Measurements from ENCODE around the gene PRSS3.
"Not testable (repeated sequence)": the region's sequence is repeated elsewhere in the genome, so short reads cannot be mapped to it uniquely, and the experiment has no call there.

PRSS3 gene

DNA sequence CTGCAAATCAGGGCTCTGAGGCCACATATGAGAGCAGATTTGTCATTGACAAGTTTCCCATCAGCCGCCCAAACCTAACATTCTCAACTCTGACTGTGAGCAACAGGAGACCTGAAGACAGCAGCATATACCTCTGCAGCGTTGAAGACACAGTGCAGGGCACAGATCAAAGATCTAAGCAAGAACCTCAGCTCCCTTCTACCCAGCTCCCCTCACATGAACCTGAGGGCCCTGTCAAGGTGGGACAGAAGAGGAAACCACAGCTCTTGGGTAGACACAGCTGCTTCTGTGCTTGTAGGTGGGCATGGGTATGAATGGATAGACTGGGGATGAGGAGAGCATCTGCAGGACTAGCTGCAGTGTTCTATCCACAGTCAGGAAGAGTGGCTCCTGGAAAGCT, 8.7 kb upstream of the PRSS3 start:
- no peak for DNase-seq (ENCODE audit: low spot score)

DNA sequence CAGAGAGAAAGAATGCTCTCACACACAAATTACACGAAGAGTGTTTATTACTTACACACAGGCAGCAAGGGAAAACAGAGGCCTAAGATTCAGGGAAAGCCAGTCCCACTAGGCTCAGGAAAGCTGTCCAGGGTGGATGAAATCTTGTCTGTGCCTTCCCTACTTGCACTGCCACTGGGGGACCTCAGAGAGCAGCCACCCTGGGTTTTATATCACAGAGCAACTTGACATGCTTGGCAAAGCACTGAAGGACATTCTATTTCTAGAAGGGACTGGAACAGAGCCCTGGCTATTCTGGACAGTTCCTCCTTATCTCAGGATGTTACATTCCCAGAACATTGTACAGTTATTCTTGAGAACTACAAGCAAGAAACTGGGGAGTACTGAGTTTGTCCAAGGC, 7.5 kb upstream of the PRSS3 start:
- DNase-seq (ENCODE audit: low spot score): no peak

DNA sequence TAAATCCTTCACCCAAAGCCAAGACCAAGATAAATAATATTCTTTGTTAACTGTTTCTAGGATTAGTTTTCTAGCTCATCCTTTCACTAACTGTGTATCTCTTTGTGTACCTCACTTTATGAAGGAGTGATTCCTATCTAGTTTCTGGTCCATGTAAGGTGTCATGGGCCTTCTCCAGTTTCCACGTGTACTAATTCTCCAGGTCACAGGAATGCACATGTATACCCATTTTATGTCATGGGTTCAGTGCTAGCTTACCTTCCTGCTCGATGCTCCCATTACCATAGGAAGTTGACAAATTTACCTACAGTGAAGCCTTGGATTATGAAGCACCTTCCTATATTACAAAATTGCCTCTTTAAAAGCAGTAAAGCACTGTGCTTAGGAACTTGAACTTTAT, 5.9 kb upstream of the PRSS3 start:
- DNase-seq (ENCODE audit: low spot score): not testable (repeated sequence)

DNA sequence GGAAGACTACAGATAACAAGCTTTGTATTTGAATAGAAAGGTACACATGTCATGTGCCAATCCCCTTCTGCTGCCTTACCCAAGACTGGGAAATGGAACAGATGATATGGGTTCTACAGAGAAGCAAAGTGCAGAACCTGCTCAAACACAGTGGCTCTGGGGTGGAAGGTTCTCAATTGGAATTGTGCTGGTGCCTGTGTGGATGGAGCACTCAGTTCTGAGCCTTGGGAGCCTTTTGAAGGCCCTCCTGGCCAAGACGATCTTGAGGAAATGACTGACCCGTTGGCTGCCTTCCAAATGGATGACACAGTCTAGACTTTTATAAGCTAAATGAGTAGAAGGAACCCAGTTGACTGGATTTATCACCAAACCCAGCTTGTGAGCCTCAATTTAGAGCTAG, 4.2 kb upstream of the PRSS3 start:
- no peak for DNase-seq (ENCODE audit: low spot score)

- not testable (repeated sequence) for DNase-seq (ENCODE audit: low spot score)
Measured at GRCh38 chr9:33793496-33793895, 1.9 kb upstream of the PRSS3 start.

DNA sequence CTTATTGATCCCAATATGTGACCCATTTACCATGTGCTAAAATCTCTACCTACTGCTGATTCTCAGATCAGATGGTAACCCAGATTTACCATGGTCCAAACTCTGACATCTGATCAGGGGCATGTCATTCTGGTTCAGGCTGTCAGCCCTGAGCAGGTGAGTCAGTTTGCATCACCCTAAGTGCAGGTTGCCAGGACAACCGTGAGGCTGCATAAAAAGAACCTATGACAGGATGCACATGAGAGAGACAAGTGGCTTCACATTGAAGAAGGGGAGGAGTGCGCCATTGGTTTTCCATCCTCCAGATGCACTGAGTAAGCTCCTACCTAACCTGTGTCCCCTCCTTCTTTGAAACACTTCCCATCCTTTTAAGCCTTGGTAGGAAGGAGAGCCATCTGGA, 801 bp upstream of the PRSS3 start:
- no peak for DNase-seq (ENCODE audit: low spot score)

GRCh38 chr9:33795819-33796218, 458 bp downstream of the PRSS3 start:
- DNase-seq (ENCODE audit: low spot score): no peak

DNA sequence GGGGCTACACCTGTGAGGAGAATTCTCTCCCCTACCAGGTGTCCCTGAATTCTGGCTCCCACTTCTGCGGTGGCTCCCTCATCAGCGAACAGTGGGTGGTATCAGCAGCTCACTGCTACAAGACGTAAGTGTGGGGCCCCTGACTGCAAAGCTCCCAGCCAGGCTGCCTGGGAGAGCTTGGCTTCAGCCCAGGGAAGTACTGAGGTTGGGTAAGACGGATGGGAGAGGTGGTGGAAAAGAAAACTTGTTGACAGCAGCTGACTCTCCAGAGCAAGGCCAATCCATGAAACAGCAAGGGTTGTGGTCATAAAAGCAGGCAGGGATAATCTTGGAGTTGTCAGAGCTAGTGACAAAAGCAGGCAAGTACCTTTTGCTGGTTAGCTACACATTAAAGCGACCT, 1.3 kb downstream of the PRSS3 start:
- DNase-seq (ENCODE audit: low spot score): not testable (repeated sequence)

GRCh38 chr9:33797837-33798236, 2.5 kb downstream of the PRSS3 start:
- DNase-seq (ENCODE audit: low spot score): no peak

- no peak for DNase-seq (ENCODE audit: low spot score)
Measured at GRCh38 chr9:33798545-33798944, 3.2 kb downstream of the PRSS3 start.

DNA sequence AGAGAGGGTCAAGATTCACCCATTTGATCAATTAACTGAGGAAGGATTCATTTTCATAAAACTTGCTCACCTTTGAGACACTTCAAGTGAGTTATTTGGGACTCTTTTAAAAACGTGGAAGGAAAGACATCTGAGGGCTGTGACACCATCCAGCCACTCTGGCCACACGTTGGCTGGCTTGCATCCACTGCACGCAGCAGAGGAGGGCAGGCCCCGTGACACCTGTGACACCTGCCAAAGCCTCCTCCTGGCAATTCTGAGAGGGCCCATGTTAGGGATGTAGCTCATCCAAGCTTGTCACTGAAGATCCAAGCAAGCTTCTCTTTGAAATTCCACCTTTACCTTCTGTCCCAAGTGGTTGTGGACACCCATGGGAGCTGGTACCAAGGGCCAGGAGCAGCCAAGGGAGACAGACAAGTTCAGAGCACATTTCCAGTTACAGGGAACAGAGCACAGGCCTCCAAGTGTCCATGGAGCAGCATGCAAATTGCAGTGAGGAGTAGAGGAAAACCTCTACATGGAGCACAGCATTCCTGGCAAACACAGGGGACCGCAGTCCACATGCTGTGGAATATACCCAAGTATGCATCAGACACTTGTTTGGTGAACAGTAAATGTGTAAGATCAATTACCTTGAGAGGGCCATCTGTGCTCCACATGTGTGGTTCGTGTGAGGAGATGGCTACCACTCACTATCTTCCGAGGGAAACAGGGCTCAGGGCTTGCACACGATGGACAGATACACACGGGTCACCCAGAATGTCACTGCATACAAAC, 4.8 kb downstream of the PRSS3 start:
- no peak for DNase-seq (ENCODE audit: low spot score)

DNA sequence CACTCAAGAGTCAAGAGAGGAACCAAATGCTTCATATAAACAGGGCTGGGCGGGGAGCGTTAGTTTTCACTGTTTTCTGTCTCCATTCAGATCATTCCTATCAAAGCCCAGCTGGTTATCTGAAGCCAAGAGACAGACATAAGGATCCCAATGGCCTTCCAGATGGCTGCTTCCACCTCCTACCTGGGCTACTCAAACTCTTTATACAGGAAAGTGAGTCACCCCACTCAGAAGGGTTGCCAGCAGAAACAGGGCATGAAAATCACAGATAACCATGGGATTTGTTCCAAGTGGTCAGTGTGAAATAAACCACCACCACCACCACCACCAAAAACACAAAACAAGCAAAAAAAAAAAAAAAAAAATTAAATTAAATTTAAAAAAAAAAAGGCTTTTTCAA, 5.5 kb downstream of the PRSS3 start:
- no peak for DNase-seq (ENCODE audit: low spot score)

GRCh38 chr9:33801943-33802500, 6.7 kb downstream of the PRSS3 start:
- DNase-seq (ENCODE audit: low spot score): not testable (repeated sequence)

- not testable (repeated sequence) for DNase-seq (ENCODE audit: low spot score)
Measured at GRCh38 chr9:33804196-33804595, 8.8 kb downstream of the PRSS3 start.

DNA sequence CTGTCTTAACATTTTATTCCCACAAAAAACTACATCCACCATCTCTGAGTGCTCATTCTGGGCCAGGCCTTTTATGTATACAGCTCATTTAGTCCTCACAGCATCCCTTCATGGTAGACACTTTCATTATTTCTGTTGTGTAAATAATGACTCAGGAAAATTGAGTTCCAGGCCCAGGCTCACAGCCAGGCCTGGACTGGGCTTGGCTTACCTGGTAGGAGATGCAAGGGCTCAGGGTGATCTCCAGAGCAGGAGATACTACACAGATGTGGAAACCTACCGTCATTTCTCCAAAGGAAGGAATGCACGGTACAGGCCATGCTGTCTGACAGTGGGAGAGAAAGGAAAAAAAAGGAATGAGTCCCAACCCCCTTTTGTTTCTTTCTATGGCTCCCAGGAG, 11.8 kb downstream of the PRSS3 start:
- not testable (repeated sequence) for DNase-seq (ENCODE audit: low spot score)

DNA sequence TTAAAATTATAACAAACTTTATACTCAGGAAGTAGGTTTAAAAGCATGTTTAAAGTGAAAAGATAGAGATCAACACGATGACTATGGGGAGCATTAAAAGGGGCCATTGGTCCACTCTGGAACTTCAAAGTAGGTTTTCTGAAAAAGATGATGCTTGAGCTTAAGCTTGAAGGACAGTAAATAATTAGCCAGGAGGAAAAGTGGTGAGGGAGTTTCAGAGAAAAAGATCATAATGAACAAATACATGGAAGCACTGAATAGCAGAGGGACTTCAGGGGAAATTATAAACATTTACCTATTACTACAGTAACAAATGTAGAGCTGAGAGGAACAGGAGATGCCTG, 13.6 kb downstream of the PRSS3 start:
- DNase-seq (ENCODE audit: low spot score): not testable (repeated sequence)

GRCh38 chr9:33809506-33809905, 14.1 kb downstream of the PRSS3 start:
- no peak for DNase-seq (ENCODE audit: low spot score)

DNA sequence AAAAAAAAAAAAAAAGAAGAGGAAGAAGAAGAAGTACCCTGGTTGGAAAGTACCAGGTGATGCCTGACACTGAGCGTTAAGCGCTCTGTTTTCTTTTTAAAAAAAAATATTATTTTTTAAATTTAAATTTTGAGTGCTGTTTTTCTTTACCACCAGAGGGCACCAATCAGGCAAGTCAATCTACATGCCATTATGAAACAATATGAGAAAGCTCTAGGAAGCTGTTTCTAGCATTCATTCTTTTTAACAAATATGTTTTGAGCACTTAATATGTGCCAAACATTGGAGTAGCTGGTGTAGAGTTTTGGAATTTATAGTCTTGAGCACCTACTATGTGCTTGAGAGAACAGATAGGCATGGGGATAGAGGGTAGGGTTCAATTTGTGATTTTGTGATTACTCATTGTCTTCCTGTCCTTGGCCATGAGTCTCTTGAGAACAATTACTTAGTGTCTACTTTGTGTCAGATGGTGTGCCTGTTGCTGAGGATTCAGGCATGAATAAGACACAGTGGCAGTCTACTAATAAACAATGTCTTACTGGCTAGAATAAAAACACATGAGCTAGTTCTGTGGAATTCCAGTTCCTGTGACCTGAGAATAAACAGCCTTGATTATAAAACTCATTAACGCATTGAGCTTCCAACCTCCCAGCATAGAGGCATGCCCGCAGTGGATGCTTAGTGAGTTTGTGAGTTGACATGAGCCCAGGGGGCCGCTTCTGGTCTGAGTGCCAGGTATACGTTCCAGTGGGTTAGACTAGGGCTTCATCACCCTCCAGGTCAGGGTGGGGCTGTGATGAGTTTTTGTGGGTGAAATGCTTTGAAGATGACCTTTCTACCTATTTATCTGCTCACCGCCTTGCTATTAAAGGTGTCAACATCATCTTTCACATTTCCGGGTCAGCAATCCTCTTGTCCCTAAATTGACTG, 18.6 kb downstream of the PRSS3 start:
- no peak for DNase-seq (ENCODE audit: low spot score)

DNA sequence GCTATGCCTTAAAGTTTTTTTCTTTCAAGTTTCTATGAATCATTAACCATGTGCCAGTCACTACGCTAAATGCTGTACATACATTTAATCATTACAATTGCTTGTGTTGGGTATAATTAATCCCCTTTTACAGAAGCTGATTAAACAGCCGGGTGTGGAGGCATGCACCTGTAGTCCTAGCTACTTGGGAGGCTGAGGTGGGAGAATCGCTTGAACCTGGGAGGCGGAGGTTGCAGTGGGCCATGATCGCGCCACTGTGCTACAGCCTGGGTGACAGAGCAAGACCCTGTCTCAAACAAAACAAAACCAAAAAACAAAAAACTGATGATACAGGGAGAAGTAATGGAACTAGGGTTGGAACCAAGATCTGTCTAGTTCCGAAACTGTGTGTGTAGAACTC, 20.4 kb downstream of the PRSS3 start:
- DNase-seq (ENCODE audit: low spot score): no peak

DNA sequence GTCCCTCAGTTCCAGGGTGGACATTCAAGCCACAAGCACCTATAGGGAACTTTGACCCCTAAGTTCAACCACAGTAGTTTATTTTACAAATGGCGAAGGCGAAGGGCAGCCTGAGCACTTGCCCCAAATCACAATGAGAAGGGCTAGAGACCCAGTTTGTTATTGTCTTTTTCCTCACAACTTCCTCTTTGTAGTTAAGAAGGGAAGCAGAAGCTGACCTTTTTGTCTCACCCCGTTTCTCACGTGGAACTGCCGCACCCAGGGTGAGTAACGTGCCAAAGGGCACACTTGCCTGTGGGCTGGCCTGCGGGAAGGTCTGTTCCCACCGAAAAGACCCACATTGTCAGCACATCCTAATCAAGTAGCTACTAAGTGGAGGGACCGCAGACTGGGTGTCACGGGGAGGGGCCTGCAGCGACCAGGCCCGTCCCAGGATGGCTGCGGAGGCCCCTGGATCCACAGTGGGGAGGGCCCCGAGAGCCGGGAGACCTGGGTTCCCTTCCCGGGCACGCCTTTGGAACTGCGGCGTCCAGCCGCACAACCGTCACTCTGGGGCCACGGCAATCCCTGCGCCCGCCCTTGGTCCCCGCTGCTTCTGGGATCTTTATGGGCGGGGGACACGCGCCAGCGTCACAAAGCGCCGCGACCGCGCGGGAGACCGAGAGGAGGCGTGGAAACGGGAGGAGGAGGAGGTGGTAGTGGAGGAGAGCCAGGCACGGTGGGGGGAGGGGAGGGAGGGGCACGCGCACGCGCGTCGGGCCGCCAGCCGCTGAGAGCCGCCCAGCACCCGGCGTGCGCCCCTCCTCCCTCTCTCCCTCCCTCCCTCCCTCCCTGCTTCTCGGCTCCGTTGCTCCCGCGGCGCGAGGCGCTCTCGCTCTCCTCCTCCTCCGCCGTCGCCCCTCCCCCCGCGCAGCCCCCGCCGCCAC, 21.2 kb downstream of the PRSS3 start, which contains the start of gene UBE2R2:
TSS of gene UBE2R2 (plus strand) at position 834 of the 926 bp plus-strand sequence. CDS start 598 bp downstream, outside the sequence.
- peak; percentile 95 for DNase-seq (ENCODE audit: low spot score)

DNA sequence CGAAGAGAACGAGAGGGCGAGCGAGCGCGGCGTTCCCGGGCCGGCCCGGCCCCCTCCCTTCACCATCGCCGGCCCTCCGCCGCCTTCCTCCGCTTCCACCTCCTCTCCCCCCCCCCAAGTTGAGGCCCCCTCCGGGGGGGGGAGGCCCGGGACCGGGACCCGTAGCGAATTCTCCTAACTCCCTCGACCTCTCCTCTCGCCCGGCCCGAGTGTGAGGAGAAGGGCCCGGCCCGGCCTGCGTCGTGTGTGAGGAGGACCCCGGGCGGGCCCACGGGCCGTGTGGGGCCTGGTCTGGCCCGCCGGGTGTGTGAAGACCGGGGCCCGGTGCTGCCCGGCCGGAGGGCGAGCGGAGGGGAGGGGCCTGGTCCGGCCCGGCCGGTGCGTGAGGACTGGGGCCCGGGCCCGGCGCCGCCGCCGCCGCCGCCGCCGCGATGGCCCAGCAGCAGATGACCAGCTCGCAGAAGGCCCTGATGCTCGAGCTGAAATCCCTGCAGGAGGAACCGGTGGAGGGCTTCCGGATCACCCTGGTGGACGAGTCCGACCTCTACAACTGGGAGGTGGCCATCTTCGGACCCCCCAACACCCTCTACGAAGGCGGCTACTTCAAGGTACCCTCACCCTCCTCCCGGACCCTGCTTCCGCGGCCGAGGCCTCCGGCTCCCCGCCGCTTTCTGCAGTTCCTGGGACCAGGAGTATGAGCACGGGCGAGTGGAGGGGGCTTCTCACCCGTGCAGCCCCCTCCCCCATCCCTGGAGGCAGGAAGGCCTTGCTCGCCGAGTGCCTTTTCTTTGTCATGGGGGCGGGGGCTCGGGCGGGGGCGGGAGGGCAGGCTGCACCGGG, 22.2 kb downstream of the PRSS3 start:
- DNase-seq (ENCODE audit: low spot score): peak; percentile 86

Measured in ecto neural progenitor cell (in vitro differentiated cells).